AG10803 (cell line): ENCODE results near the gene CDC20.

Source experiments
- DNase-seq: peaks from one replicate; pipeline ENCODE4 v3.0.0; 2010; ENCODE audit warnings: low read depth
- H3K4me3 ChIP-seq: 2 replicates; pipeline ENCODE4 v1.5.1; 2011; ENCODE audit warnings: mild to moderate bottlenecking, low read length, control low read depth
- TF ChIP-seq, protein P1 (sequence below): conservative IDR thresholded peaks from 2 replicates; pipeline ENCODE4 v1.5.1; 2011; ENCODE audit warnings: mild to moderate bottlenecking, low read length, control low read depth, inconsistent platforms

CDC20 gene

DNA sequence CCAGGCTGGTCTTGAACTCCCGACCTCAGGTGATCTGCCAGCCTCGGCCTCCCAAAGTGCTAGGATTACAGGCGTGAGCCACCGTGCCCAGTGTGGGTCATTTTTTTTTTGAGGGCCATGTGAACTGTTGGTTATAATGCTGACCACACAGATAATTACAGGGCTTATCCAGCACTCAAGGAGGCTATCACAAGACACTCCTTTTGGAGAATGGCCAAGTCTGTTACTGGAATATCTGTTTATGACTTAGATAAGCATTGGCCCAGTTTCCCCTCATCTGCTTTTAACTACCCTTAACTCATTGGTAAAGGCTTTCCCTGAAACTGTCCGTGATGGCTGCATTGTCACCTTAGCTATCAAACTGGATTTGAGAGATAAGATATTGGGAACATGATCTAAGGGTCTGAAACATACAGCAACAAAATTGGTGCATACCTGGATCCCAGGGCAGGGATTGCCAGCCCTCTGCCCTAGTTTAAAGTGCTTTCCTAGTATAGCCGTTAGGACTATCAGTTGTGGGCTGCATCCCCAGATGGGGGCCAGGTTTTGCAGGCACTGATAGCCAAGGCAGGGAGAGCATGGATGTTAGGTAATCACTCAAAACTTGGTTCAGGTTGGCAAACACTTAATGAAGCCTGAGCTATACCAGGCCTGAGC lies 46.6 kb downstream of the CDC20 start:
- H3K4me3 ChIP-seq, result no peak overlapping the region
- TF ChIP-seq, protein P1, sequence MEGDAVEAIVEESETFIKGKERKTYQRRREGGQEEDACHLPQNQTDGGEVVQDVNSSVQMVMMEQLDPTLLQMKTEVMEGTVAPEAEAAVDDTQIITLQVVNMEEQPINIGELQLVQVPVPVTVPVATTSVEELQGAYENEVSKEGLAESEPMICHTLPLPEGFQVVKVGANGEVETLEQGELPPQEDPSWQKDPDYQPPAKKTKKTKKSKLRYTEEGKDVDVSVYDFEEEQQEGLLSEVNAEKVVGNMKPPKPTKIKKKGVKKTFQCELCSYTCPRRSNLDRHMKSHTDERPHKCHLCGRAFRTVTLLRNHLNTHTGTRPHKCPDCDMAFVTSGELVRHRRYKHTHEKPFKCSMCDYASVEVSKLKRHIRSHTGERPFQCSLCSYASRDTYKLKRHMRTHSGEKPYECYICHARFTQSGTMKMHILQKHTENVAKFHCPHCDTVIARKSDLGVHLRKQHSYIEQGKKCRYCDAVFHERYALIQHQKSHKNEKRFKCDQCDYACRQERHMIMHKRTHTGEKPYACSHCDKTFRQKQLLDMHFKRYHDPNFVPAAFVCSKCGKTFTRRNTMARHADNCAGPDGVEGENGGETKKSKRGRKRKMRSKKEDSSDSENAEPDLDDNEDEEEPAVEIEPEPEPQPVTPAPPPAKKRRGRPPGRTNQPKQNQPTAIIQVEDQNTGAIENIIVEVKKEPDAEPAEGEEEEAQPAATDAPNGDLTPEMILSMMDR, result no peak
- no peak for DNase-seq

DNA sequence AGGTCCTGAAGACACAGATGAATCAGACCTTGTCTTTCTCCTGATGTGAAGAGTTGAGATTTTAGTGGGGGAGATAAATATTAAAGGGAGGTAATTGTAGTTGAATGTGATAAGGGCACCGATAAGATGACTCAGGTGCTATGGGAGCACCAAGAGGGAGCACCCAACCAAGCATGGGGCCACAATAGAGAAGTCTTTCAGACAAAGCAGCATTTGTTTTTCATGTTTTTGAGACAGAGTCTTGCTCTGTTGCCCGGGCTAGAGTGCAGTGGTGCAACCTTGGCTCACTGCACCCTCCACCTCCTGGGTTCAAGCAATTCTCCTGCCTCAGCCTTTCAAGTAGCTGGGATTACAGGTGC lies 47.1 kb downstream of the CDC20 start:
- TF ChIP-seq, protein P1, result no peak
- no peak for DNase-seq

DNA sequence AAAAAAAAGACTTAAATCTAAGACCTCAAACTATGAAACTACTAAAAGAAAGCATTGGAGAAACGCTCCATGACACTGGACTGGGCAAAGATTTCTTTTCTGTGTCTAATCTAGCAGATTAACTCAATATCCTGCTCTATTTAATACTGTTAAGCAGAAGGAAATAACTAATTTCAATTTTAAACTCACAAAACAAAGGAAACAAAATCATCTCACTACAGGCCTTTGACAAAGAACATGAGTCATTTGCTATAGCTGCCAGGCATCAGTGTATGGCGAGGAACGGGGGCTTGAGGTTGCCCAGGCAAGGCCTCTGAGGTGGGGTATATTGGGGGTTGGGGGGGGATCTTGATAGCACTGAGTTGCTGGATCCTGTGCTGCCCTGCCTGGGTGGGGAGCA lies 51.8 kb downstream of the CDC20 start:
- TF ChIP-seq, protein P1, result no peak
- DNase-seq, result no peak

More for the DNA sequence above, 47.1 kb downstream of the CDC20 start:
- H3K4me3 ChIP-seq, result no peak overlapping the region

More for the DNA sequence above, 51.8 kb downstream of the CDC20 start:
- no peak overlapping the region for H3K4me3 ChIP-seq
